ENCODE measurements around the gene C12orf60. TPM values are rescaled to one million over a fixed set of nuclear protein-coding genes. Genes with fewer than 3 reads are reported as not detected.

Gene C12orf60
- polyA plus RNA-seq, 1 experiment = 1.0 TPM

Other genes starting within 250 kb of the C12orf60 start
- gene PLBD1, start 235.8 kb upstream of the C12orf60 start, polyA plus RNA-seq (2011; rRNA removed) = 0.31 and 0.37 TPM in 2 replicates
- gene GUCY2C, start 107.1 kb upstream of the C12orf60 start, polyA plus RNA-seq (2011; rRNA removed) = not detected in 2 replicates
- gene WBP11, start 192 bp upstream of the C12orf60 start, polyA plus RNA-seq (2011; rRNA removed) = 13.2 and 16.5 TPM in 2 replicates
- gene SMCO3, start 10.5 kb downstream of the C12orf60 start, polyA plus RNA-seq (2011; rRNA removed) = 0.05 TPM in 1 of 2 replicates, not detected in the other
- gene ART4, start 39.9 kb downstream of the C12orf60 start, polyA plus RNA-seq (2011; rRNA removed) = not detected in 2 replicates
- 3.9 and 4.0 TPM in 2 replicates for gene MGP, start 82.2 kb downstream of the C12orf60 start, polyA plus RNA-seq (2011; rRNA removed)
- not detected in 2 replicates for gene ERP27, start 134.9 kb downstream of the C12orf60 start, polyA plus RNA-seq (2011; rRNA removed)
- 8.9 and 10.0 TPM in 2 replicates for gene ARHGDIB, start 157.9 kb downstream of the C12orf60 start, polyA plus RNA-seq (2011; rRNA removed)
- gene PDE6H, start 169.4 kb downstream of the C12orf60 start, polyA plus RNA-seq (2011; rRNA removed) = not detected in 2 replicates

Measured in AG04450 (cell line).